ENCODE data around the gene SH2D4B. TPM values are rescaled to one million over a fixed set of nuclear protein-coding genes. Genes with fewer than 3 reads are reported as not detected.
A peak's percentile ranks its signal among the peaks of the same experiment; 100 is the strongest.

Gene SH2D4B
- total RNA-seq, 1 experiment from 2014 or later: 0.22 TPM

- TF ChIP-seq CTCF (IDR thresholded peaks at IDR 0.05 in 2 of 3, conservative IDR thresholded peaks at IDR 0.05 in 1 of 3; ENCODE audit: borderline replicate concordance in 1 of 3, insufficient read depth in 1 of 3, low read depth in 2 of 3, low read length in 2 of 3): no peak
Observed at GRCh38 chr10:80536361-80536835, 1.3 kb upstream of the SH2D4B start (continued).

- no peak for ATAC-seq
- H3K27me3 ChIP-seq (ENCODE audit: insufficient read depth, low read length): no peaks in the 10 kb centered on the region
- H2AFZ ChIP-seq (ENCODE audit: low read depth, low read length, poor library complexity, severe bottlenecking): no peak overlapping the region
- ChIA-PET CTCF (interaction anchor here (1.0 to 1.7 kb wide), 3 partner anchors 11 to 154 kb away, joined by 3 to 4 read pairs (median 3); no protein-coding TSS in a partner anchor), RAD21 (ENCODE audit: low non-redundant PET in 1 of 2, low total read pairs in 2 of 2, uncharacterized antibody in 2 of 2, unreplicated experiment in 2 of 2) (interaction anchor here in 1 of 2 experiments (0.8 kb wide), 1 partner anchor 125 kb away, joined by 3 read pairs; no protein-coding TSS in a partner anchor), POLR2A (no interaction called here)
- no peaks in the 10 kb centered on the region for H4K20me1 ChIP-seq (ENCODE audit: insufficient read depth)
- no peak overlapping the region for H3K27ac ChIP-seq (ENCODE audit: low read depth, low read length)
- peaks cover 3 to 26% of the 10 kb centered on the region in 2 experiments; a peak in 2 of 4 replicates for H3K4me1 ChIP-seq (ENCODE audit: control insufficient read depth in 1 of 2, insufficient read depth in 2 of 2, low read length in 2 of 2)
- H3K9me3 ChIP-seq (ENCODE audit: control insufficient read depth in 1 of 2, insufficient read depth in 1 of 2, low read depth in 1 of 2, low read length in 2 of 2): no peaks in the 10 kb centered on the region
- H3K36me3 ChIP-seq (ENCODE audit: control insufficient read depth in 1 of 2, insufficient read depth in 2 of 2, low read length in 2 of 2): no peaks in the 10 kb centered on the region
- no peaks in the 10 kb centered on the region for H3K9me2 ChIP-seq (ENCODE audit: insufficient read depth)
- peak overlapping the region; percentile 97 for H3K4me2 ChIP-seq (ENCODE audit: low read length)
- DNase-seq (ENCODE audit: low read depth, low spot score): no peak
- H3K79me2 ChIP-seq (ENCODE audit: insufficient read depth, low read length): no peaks in the 10 kb centered on the region
- H3K4me3 ChIP-seq (replicated peaks in 1 of 2; ENCODE audit: low read depth in 1 of 2, low read length in 2 of 2): peak overlapping the region; percentile 73 to 83; a peak in 3 of 4 replicates
- H3K9ac ChIP-seq (ENCODE audit: low read length): no peak overlapping the region
- intact Hi-C loops (cut with micrococcal nuclease): loop anchor here (10.0 kb wide), 1 partner anchor 282 kb away; no protein-coding TSS in a partner anchor
- no peak for TF ChIP-seq CTCF (IDR thresholded peaks at IDR 0.05 in 2 of 3, conservative IDR thresholded peaks at IDR 0.05 in 1 of 3; ENCODE audit: borderline replicate concordance in 1 of 3, insufficient read depth in 1 of 3, low read depth in 2 of 3, low read length in 2 of 3)
- no TSS peak for BruUV-seq (replicated peaks)
Observed at GRCh38 chr10:80537086-80537735, 491 bp upstream of the SH2D4B start.
